OCI-LY1 (cell line): ENCODE results near the gene POFUT1.

Experiments used
- H2AFZ ChIP-seq: fragments of 200-600 bp; sonication (generic), shearing (Covaris generic); 2 replicates; pipeline ENCODE4 v1.6.0; 2014; ENCODE audit warnings: antibody characterized with exemption, mild to moderate bottlenecking, low read length
- H3F3A ChIP-seq: fragments of 200-600 bp; sonication (generic), shearing (Covaris generic); 2 replicates; pipeline ENCODE4 v1.6.0; 2014; ENCODE audit warnings: mild to moderate bottlenecking, antibody characterized with exemption, low read length, moderate library complexity; ENCODE audit not compliant: insufficient read depth
- H3K27ac ChIP-seq: fragments of 200-600 bp; sonication (generic); 2 replicates; pipeline ENCODE4 v1.5.1; 2014; ENCODE audit warnings: low read length, mixed run types, mild to moderate bottlenecking, low read depth; ENCODE audit not compliant: poor library complexity, severe bottlenecking
- H3K27me3 ChIP-seq: fragments of 200-600 bp; sonication (generic); 2 replicates; pipeline ENCODE4 v1.6.0; 2014; ENCODE audit warnings: antibody characterized with exemption, mild to moderate bottlenecking, low read length, moderate library complexity; ENCODE audit not compliant: insufficient read depth
- H3K36me3 ChIP-seq: fragments of 200-600 bp; sonication (generic); 2 replicates; pipeline ENCODE4 v1.6.1; 2014; ENCODE audit warnings: mild to moderate bottlenecking, antibody characterized with exemption, low read length, moderate library complexity, mixed read lengths; ENCODE audit not compliant: insufficient read depth
- H3K4me1 ChIP-seq: fragments of 200-600 bp; sonication (generic); 2 replicates; pipeline ENCODE4 v1.5.1; 2014; ENCODE audit warnings: mild to moderate bottlenecking, low read length, moderate library complexity; ENCODE audit not compliant: insufficient read depth, severe bottlenecking
- H3K4me2 ChIP-seq: fragments of 200-600 bp; sonication (generic), shearing (Covaris generic); 2 replicates; pipeline ENCODE4 v1.6.1; 2014; ENCODE audit warnings: low read length
- H3K4me3 ChIP-seq: fragments of 200-600 bp; sonication (generic); 2 replicates; pipeline ENCODE4 v1.5.1; 2014; ENCODE audit warnings: low read length, low read depth, mild to moderate bottlenecking, mixed read lengths; ENCODE audit not compliant: poor library complexity, severe bottlenecking
- H3K79me2 ChIP-seq: fragments of 200-600 bp; shearing (Covaris generic); 2 replicates; pipeline ENCODE4 v1.6.1; 2016; ENCODE audit warnings: mixed run types, low read length, mixed read lengths; ENCODE audit not compliant: insufficient read depth
- H3K9ac ChIP-seq: fragments of 200-600 bp; sonication (generic), shearing (Covaris generic); 2 replicates; pipeline ENCODE4 v1.6.1; 2014; ENCODE audit warnings: mild to moderate bottlenecking, low read length, mixed read lengths
- H3K9me2 ChIP-seq: fragments of 200-600 bp; sonication (generic), shearing (Covaris generic); 2 replicates; pipeline ENCODE4 v1.6.1; 2014; ENCODE audit warnings: low read depth, mild to moderate bottlenecking, low read length, mixed read lengths
- H3K9me3 ChIP-seq: fragments of 200-600 bp; shearing (Covaris generic); 2 replicates; pipeline ENCODE4 v1.6.1; 2014; ENCODE audit warnings: low read length, mixed read lengths
- H4K20me1 ChIP-seq: fragments of 200-600 bp; sonication (generic), shearing (Covaris generic); 2 replicates; pipeline ENCODE4 v1.6.0; 2016; ENCODE audit warnings: mild to moderate bottlenecking, low read length; ENCODE audit not compliant: insufficient read depth
- EZH2 ChIP-seq: fragments of 200-600 bp; sonication (generic), shearing (Covaris generic); IDR thresholded peaks from 2 replicates; pipeline ENCODE4 v1.8.0; 2017; ENCODE audit warnings: borderline replicate concordance, mixed run types, mild to moderate bottlenecking, antibody characterized with exemption, low read length, moderate library complexity, mixed read lengths
- TF ChIP-seq, protein P1 (sequence below): fragments of 200-600 bp; sonication (generic), shearing (Covaris generic); IDR thresholded peaks from 2 replicates; pipeline ENCODE4 v1.5.1; 2017; ENCODE audit warnings: mild to moderate bottlenecking, antibody characterized with exemption, low read length, moderate library complexity, mixed read lengths

Gene POFUT1

DNA sequence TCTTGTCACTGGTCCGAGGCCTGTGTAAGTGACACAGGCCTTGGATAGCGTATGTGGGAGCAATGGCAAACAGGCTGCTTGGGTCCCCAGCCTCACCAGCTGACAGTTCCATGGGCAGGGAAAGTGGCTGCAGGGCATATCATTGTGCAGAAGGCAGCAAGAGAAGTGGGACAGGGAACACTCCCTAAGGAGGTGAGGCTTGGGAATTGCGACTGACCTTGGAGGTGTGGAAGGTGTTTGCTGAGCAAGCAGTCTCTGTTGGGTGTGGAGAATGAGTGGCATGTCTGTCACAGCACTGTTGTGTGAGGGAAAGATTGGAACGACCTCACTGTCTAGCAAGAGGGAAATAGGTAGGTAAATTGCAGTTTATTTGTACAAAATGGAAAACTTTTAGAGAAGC, 16.8 kb downstream of the POFUT1 start:
- no peaks in the 10 kb centered on the region for H3K9me2 ChIP-seq
- H3F3A ChIP-seq = no peaks in the 10 kb centered on the region
- H3K9me3 ChIP-seq = no peaks in the 10 kb centered on the region
- no peaks in the 10 kb centered on the region for H3K27me3 ChIP-seq
- no peak overlapping the region for H3K4me2 ChIP-seq
- H3K36me3 ChIP-seq = peaks cover 87% of the 10 kb centered on the region
- H3K27ac ChIP-seq = no peak overlapping the region
- TF ChIP-seq EZH2 = no peak
- TF ChIP-seq, protein P1, sequence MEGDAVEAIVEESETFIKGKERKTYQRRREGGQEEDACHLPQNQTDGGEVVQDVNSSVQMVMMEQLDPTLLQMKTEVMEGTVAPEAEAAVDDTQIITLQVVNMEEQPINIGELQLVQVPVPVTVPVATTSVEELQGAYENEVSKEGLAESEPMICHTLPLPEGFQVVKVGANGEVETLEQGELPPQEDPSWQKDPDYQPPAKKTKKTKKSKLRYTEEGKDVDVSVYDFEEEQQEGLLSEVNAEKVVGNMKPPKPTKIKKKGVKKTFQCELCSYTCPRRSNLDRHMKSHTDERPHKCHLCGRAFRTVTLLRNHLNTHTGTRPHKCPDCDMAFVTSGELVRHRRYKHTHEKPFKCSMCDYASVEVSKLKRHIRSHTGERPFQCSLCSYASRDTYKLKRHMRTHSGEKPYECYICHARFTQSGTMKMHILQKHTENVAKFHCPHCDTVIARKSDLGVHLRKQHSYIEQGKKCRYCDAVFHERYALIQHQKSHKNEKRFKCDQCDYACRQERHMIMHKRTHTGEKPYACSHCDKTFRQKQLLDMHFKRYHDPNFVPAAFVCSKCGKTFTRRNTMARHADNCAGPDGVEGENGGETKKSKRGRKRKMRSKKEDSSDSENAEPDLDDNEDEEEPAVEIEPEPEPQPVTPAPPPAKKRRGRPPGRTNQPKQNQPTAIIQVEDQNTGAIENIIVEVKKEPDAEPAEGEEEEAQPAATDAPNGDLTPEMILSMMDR = no peak
- H3K4me3 ChIP-seq = no peak overlapping the region
- no peaks in the 10 kb centered on the region for H3K79me2 ChIP-seq
- no peaks in the 10 kb centered on the region for H3K4me1 ChIP-seq
- no peak overlapping the region for H2AFZ ChIP-seq
- H4K20me1 ChIP-seq = no peaks in the 10 kb centered on the region
- H3K9ac ChIP-seq = no peak overlapping the region

GRCh38 chr20:32226391-32226790, 18.7 kb downstream of the POFUT1 start:
- H3K9me2 ChIP-seq = no peaks in the 10 kb centered on the region
- no peaks in the 10 kb centered on the region for H3K9me3 ChIP-seq
- H3K79me2 ChIP-seq = no peaks in the 10 kb centered on the region
- H3K4me2 ChIP-seq = no peak overlapping the region
- H3K4me1 ChIP-seq = peaks cover 1% of the 10 kb centered on the region
- H3K4me3 ChIP-seq = no peak overlapping the region
- no peaks in the 10 kb centered on the region for H4K20me1 ChIP-seq
- no peak overlapping the region for H2AFZ ChIP-seq
- H3K9ac ChIP-seq = no peak overlapping the region
- H3K27me3 ChIP-seq = no peaks in the 10 kb centered on the region
- TF ChIP-seq, protein P1 = no peak
- TF ChIP-seq EZH2 = no peak
- no peaks in the 10 kb centered on the region for H3F3A ChIP-seq
- no peak overlapping the region for H3K27ac ChIP-seq
- H3K36me3 ChIP-seq = peaks cover 81% of the 10 kb centered on the region

- no peak overlapping the region for H2AFZ ChIP-seq
- TF ChIP-seq EZH2 = no peak
- TF ChIP-seq, protein P1 = no peak
- no peaks in the 10 kb centered on the region for H3F3A ChIP-seq
- peaks cover 81% of the 10 kb centered on the region for H3K36me3 ChIP-seq
- no peak overlapping the region for H3K9ac ChIP-seq
- peaks cover 10% of the 10 kb centered on the region for H3K4me1 ChIP-seq
- H3K9me3 ChIP-seq = no peaks in the 10 kb centered on the region
- no peak overlapping the region for H3K27ac ChIP-seq
- no peaks in the 10 kb centered on the region for H3K79me2 ChIP-seq
- no peaks in the 10 kb centered on the region for H3K9me2 ChIP-seq
- H4K20me1 ChIP-seq = no peaks in the 10 kb centered on the region
- H3K27me3 ChIP-seq = no peaks in the 10 kb centered on the region
- no peak overlapping the region for H3K4me3 ChIP-seq
- H3K4me2 ChIP-seq = no peak overlapping the region
Measured at GRCh38 chr20:32227306-32227705, 19.6 kb downstream of the POFUT1 start.
